K562 (cell line): ENCODE measurements around the gene GMDS. TPM values are rescaled to one million over a fixed set of nuclear protein-coding genes. Genes with fewer than 3 reads are reported as not detected.

ENCODE experiments used
- EZH2 ChIP-seq: IDR thresholded peaks from 2 replicates; pipeline ENCODE4 v1.6.1; 2012; ENCODE audit warnings: low read depth, mild to moderate bottlenecking, inconsistent platforms, low read length, borderline replicate concordance
- FOXA3 ChIP-seq, 2 experiments: fragments of 450-650 bp in 1 of 2; sonication (generic) in 1 of 2; formaldehyde crosslinking; IDR thresholded peaks in 1 of 2; conservative IDR thresholded peaks in 1 of 2; 2 replicates each; pipeline versions ENCODE4 v1.4.0 to v1.8.0; 2020 to 2022; ENCODE audit warnings: mild to moderate bottlenecking in 2 of 2, missing genetic modification reagents in 1 of 2
- GTF2E2 ChIP-seq: fragments of 200-800 bp; sonication (Bioruptor generic); IDR thresholded peaks from 2 replicates; pipeline ENCODE4 v1.6.1; 2016; ENCODE audit warnings: missing genetic modification characterization, missing compliant biosample characterization
- MBD2 ChIP-seq: sonication (generic); IDR thresholded peaks from 2 replicates; pipeline ENCODE4 v1.6.1; 2016; ENCODE audit warnings: low read depth, borderline replicate concordance
- MXD1 ChIP-seq: fragments of 250-450 bp; sonication (Bioruptor Pico); IDR thresholded peaks from 2 replicates; pipeline ENCODE4 v1.8.0; 2021; ENCODE audit warnings: borderline replicate concordance, mild to moderate bottlenecking, moderate library complexity; ENCODE audit not compliant: poor library complexity, severe bottlenecking
- NR2F6 ChIP-seq: fragments of 450-650 bp; formaldehyde crosslinking; IDR thresholded peaks from 2 replicates; pipeline ENCODE4 v1.4.0; 2020; ENCODE audit warnings: mild to moderate bottlenecking
- RAD21 ChIP-seq, 2 experiments: fragments of 250-450 bp in 1 of 2; fragments of 450-650 bp in 1 of 2; sonication (Bioruptor Pico) in 1 of 2; formaldehyde crosslinking in 1 of 2; IDR thresholded peaks in 1 of 2; conservative IDR thresholded peaks in 1 of 2; 2 replicates each; pipeline versions ENCODE4 v1.4.0 to v1.8.0; 2020 to 2022; ENCODE audit warnings: mild to moderate bottlenecking in 2 of 2, moderate library complexity in 1 of 2
- RB1 ChIP-seq: fragments of 450-650 bp; IDR thresholded peaks from 2 replicates; pipeline ENCODE4 v1.6.1; 2017; ENCODE audit warnings: low read depth, mild to moderate bottlenecking
- RBM34 ChIP-seq: fragments of 200-400 bp; formaldehyde crosslinking; IDR thresholded peaks from 2 replicates; pipeline ENCODE4 v1.6.1; 2018; ENCODE audit warnings: low read length, borderline replicate concordance; ENCODE audit not compliant: insufficient read depth
- SRSF1 ChIP-seq: fragments of 200-400 bp; formaldehyde crosslinking; IDR thresholded peaks from 2 replicates; pipeline ENCODE4 v1.6.1; 2017; ENCODE audit warnings: mild to moderate bottlenecking, low read depth, low read length, moderate library complexity
- ZNF584 ChIP-seq: fragments of 200-800 bp; sonication (Bioruptor generic); IDR thresholded peaks from 2 replicates; pipeline ENCODE4 v1.6.1; 2016; ENCODE audit warnings: low read depth, mild to moderate bottlenecking, missing genetic modification characterization, missing compliant biosample characterization
- polyA plus RNA-seq, 8 experiments: library from polyadenylated mRNA; depleted of rRNA in 4 of 8; stranded (reverse) in 5 of 8; unstranded in 3 of 8; fragments of >200 nt; fragmentation: Nextera tagmentation in 2 of 8; fragmentation: Illumina TruSeq in 1 of 8; extraction: Ambion mirVana in 2 of 8; extraction: Trizol in 1 of 8; gene quantifications; 2 replicates each; pipeline versions ENCODE4 v1.2.1 to v1.2.3, GENCODE V29; 2011 to 2014; ENCODE audit warnings: inconsistent platforms in 1 of 8, missing spikeins in 1 of 8
- total RNA-seq, 7 experiments: library from RNA; depleted of rRNA in 6 of 7; stranded (reverse); fragments of >200 nt in 6 of 7; fragmentation: Illumina TruSeq in 2 of 7; extraction: Trizol in 2 of 7; gene quantifications; 2 replicates each; pipeline versions ENCODE4 v1.2.1 to v1.2.3, GENCODE V29; 2011 to 2021; ENCODE audit warnings: low replicate concordance in 1 of 7

The GMDS gene
- total and polyA plus RNA-seq, 9 of the 15 experiments (the other 6 are each of a cell fraction or from before 2014, with no cell fraction given): 0.48 to 31.8 (median 13.4) TPM

- TF ChIP-seq SRSF1: no peak
- no peak for TF ChIP-seq NR2F6 (CRISPR knock-in tag)
- TF ChIP-seq RAD21 (CRISPR knock-in tag; conservative IDR thresholded peaks at IDR 0.05 in 1 of 2, IDR thresholded peaks at IDR 0.05 in 1 of 2): peak in 1 of 2 experiments; percentile 13; a peak in 1 of 4 replicates
- TF ChIP-seq GTF2E2: 0 out of 2 replicates have a peak, but pooled peaks have one; percentile 17
- no peak for TF ChIP-seq ZNF584 (CRISPR knock-in tag)
- TF ChIP-seq RB1: no peak
- peak; percentile 61; the same call in 1 of the 2 replicates for TF ChIP-seq EZH2
- TF ChIP-seq MBD2: no peak
- no peak for TF ChIP-seq MXD1 (CRISPR knock-in tag)
- TF ChIP-seq FOXA3 (CRISPR knock-in tag; conservative IDR thresholded peaks at IDR 0.05 in 1 of 2, IDR thresholded peaks at IDR 0.05 in 1 of 2): no peak
- TF ChIP-seq RBM34: no peak
Observed at GRCh38 chr6:1599469-1599868, 645.9 kb downstream of the GMDS start (continued).
